ENCODE measurements around the gene GALNT15. TPM values are rescaled to one million over a fixed set of nuclear protein-coding genes. Genes with fewer than 3 reads are reported as not detected.
A peak's percentile ranks its signal among the peaks of the same experiment; 100 is the strongest.

GALNT15 gene
- polyA plus RNA-seq, 1 experiment = 5.4 TPM

GRCh38 chr3:16236856-16237393 lies 62.4 kb downstream of the GALNT15 start:
- CTCF ChIA-PET = interaction anchor here (2.1 kb wide), 1 partner anchor 10 kb away, joined by 5 read pairs; no protein-coding TSS in a partner anchor
- POLR2A ChIA-PET = no interaction called here

GRCh38 chr3:16239086-16239770 lies 64.7 kb downstream of the GALNT15 start:
- ChIA-PET CTCF (interaction anchor here (1.3 kb wide), 1 partner anchor 190 kb away, joined by 3 read pairs; no protein-coding TSS in a partner anchor), POLR2A (no interaction called here)
- Histone ChIP-seq H3K36me3 (ENCODE audit: control insufficient read depth, insufficient read depth, low read length) (no peaks in the 10 kb centered on the region), H3K27me3 (ENCODE audit: control insufficient read depth, insufficient read depth, low read length) (0 out of 2 replicates have a peak, but pooled peaks cover 2% of the 10 kb centered on the region), H3K4me3 (ENCODE audit: low read depth, low read length) (no peak overlapping the region)
- no peak for DNase-seq (ENCODE audit: low read depth)
- TF ChIP-seq CTCF (IDR thresholded peaks at IDR 0.05; ENCODE audit: insufficient read depth, low read depth, low read length) = no peak

More at GRCh38 chr3:16236856-16237393, 62.4 kb downstream of the GALNT15 start:
- no peak overlapping the region for H3K4me3 ChIP-seq (ENCODE audit: low read depth, low read length)
- no peak for TF ChIP-seq CTCF (IDR thresholded peaks at IDR 0.05; ENCODE audit: insufficient read depth, low read depth, low read length)
- H3K27me3 ChIP-seq (ENCODE audit: control insufficient read depth, insufficient read depth, low read length) = 0 out of 2 replicates have a peak, but pooled peaks cover 2% of the 10 kb centered on the region
- no peaks in the 10 kb centered on the region for H3K36me3 ChIP-seq (ENCODE audit: control insufficient read depth, insufficient read depth, low read length)
- DNase-seq (ENCODE audit: low read depth) = no peak

- Histone ChIP-seq H3K36me3 (ENCODE audit: control insufficient read depth, insufficient read depth, low read length) (no peaks in the 10 kb centered on the region), H3K4me3 (ENCODE audit: low read depth, low read length) (no peak overlapping the region), H3K27me3 (ENCODE audit: control insufficient read depth, insufficient read depth, low read length) (no peaks in the 10 kb centered on the region)
- CTCF ChIA-PET = interaction anchor here (1.3 kb wide), 1 partner anchor 191 kb away, joined by 3 read pairs; no protein-coding TSS in a partner anchor
- TF ChIP-seq CTCF (IDR thresholded peaks at IDR 0.05; ENCODE audit: insufficient read depth, low read depth, low read length) = no peak
- POLR2A ChIA-PET = no interaction called here
- no peak for DNase-seq (ENCODE audit: low read depth)
Measured at GRCh38 chr3:16239780-16240179, 65.3 kb downstream of the GALNT15 start.

GRCh38 chr3:16240229-16241023 lies 65.9 kb downstream of the GALNT15 start:
- H3K36me3 ChIP-seq (ENCODE audit: control insufficient read depth, insufficient read depth, low read length) = no peaks in the 10 kb centered on the region
- ChIA-PET CTCF (interaction anchor here (1.9 to 3.0 kb wide), 2 partner anchors 62 to 192 kb away, joined by 9 to 12 read pairs; no protein-coding TSS in a partner anchor), POLR2A (no interaction called here)
- no peak for TF ChIP-seq CTCF (IDR thresholded peaks at IDR 0.05; ENCODE audit: insufficient read depth, low read depth, low read length)
- peak; percentile 42 for DNase-seq (ENCODE audit: low read depth)
- no peaks in the 10 kb centered on the region for H3K27me3 ChIP-seq (ENCODE audit: control insufficient read depth, insufficient read depth, low read length)
- H3K4me3 ChIP-seq (ENCODE audit: low read depth, low read length) = no peak overlapping the region

GRCh38 chr3:16241225-16241624 lies 66.7 kb downstream of the GALNT15 start:
- DNase-seq (ENCODE audit: low read depth) = no peak

More at GRCh38 chr3:16241225-16241624, 66.7 kb downstream of the GALNT15 start:
- CTCF ChIA-PET = interaction anchor here (1.4 to 3.0 kb wide), 3 partner anchors 63 to 611 kb away, joined by 4 to 12 read pairs (median 9); no protein-coding TSS in a partner anchor
- no peaks in the 10 kb centered on the region for H3K36me3 ChIP-seq (ENCODE audit: control insufficient read depth, insufficient read depth, low read length)
- H3K4me3 ChIP-seq (ENCODE audit: low read depth, low read length) = no peak overlapping the region
- no peak for TF ChIP-seq CTCF (IDR thresholded peaks at IDR 0.05; ENCODE audit: insufficient read depth, low read depth, low read length)
- POLR2A ChIA-PET = no interaction called here
- no peaks in the 10 kb centered on the region for H3K27me3 ChIP-seq (ENCODE audit: control insufficient read depth, insufficient read depth, low read length)

All from BJ (cell line).